CD4-positive, alpha-beta T cell (primary cell): ENCODE measurements around the gene ADCY4. TPM values are rescaled to one million over a fixed set of nuclear protein-coding genes. Genes with fewer than 3 reads are reported as not detected.

ENCODE experiments used
- ATAC-seq: fragments of 200-7000 bp; cut with Tn5 transposase; one replicate; pipeline ENCODE4 v1.10.0; 2022; ENCODE audit warnings: mild to moderate bottlenecking; ENCODE audit not compliant: poor library complexity
- CTCF ChIA-PET: fragments of 350-600 bp; sonication (Branson Sonifier 250); formaldehyde crosslinking; loops from one replicate; lab custom pipeline; 2021; ENCODE audit warnings: antibody characterized with exemption, inconsistent platforms; lab: Charles Lee
- POLR2A ChIA-PET: fragments of 350-600 bp; sonication (Branson Sonifier 250); formaldehyde crosslinking; loops from one replicate; lab custom pipeline; 2021; ENCODE audit warnings: antibody characterized with exemption, inconsistent platforms; lab: Charles Lee
- DNase-seq, 14 experiments: peaks; one replicate each; pipeline ENCODE4 v3.0.0-alpha.2; 2013 to 2020; ENCODE audit warnings: mixed read lengths in 2 of 14
- H3K27ac ChIP-seq, 2 donors: one replicate each; pipeline versions ENCODE4 v1.5.1 to v1.7.0; 2013; ENCODE audit warnings: low read length in 2 of 2, low read depth in 1 of 2, mild to moderate bottlenecking in 1 of 2
- H3K27me3 ChIP-seq, 2 experiments: 1 replicate in 1 of 2; 2 replicates in 1 of 2; pipeline versions ENCODE4 v1.6.1 to v1.7.0; 2013; ENCODE audit warnings: low read length in 2 of 2, control low read depth in 1 of 2, mild to moderate bottlenecking in 1 of 2, moderate library complexity in 1 of 2; ENCODE audit not compliant: insufficient read depth in 2 of 2, control insufficient read depth in 1 of 2
- H3K36me3 ChIP-seq: one replicate; pipeline ENCODE4 v1.6.1; 2013; ENCODE audit warnings: low read length, control low read depth; ENCODE audit not compliant: insufficient read depth
- H3K4me1 ChIP-seq: one replicate; pipeline ENCODE4 v1.6.1; 2013; ENCODE audit warnings: low read length, control low read depth; ENCODE audit not compliant: insufficient read depth
- H3K4me3 ChIP-seq: one replicate; pipeline ENCODE4 v1.5.1; 2013; ENCODE audit warnings: mild to moderate bottlenecking, low read length, moderate library complexity
- H3K9me3 ChIP-seq, 2 experiments: 1 replicate in 1 of 2; 2 replicates in 1 of 2; pipeline versions ENCODE4 v1.6.1 to v1.7.0; 2013; ENCODE audit warnings: low read length in 2 of 2, mild to moderate bottlenecking in 2 of 2, control low read depth in 1 of 2, moderate library complexity in 1 of 2; ENCODE audit not compliant: control insufficient read depth in 1 of 2, insufficient read depth in 1 of 2
- H3K27ac Mint-ChIP-seq: one replicate; pipeline ENCODE4 v1.8.0; 2020; ENCODE audit warnings: mixed read lengths
- H3K27me3 Mint-ChIP-seq: one replicate; pipeline ENCODE4 v1.8.0; 2021; ENCODE audit warnings: mixed read lengths
- H3K36me3 Mint-ChIP-seq: one replicate; pipeline ENCODE4 v1.8.0; 2021; ENCODE audit warnings: low read depth, mixed read lengths
- H3K4me1 Mint-ChIP-seq: one replicate; pipeline ENCODE4 v1.8.0; 2021; ENCODE audit warnings: low read depth, mixed read lengths
- H3K4me3 Mint-ChIP-seq: one replicate; pipeline ENCODE4 v1.8.0; 2020; ENCODE audit warnings: mild to moderate bottlenecking, mixed read lengths
- H3K9me3 Mint-ChIP-seq: one replicate; pipeline ENCODE4 v1.8.0; 2020; ENCODE audit warnings: mixed read lengths
- CTCF ChIP-seq: fragments of 200-600 bp; IDR thresholded peaks from one replicate; pipeline ENCODE4 v1.8.0; 2022; ENCODE audit warnings: antibody characterized with exemption, mild to moderate bottlenecking
- intact Hi-C, 2 experiments: fragments of 100-400 bp; cut with DNase I in 1 of 2; cut with micrococcal nuclease in 1 of 2; formaldehyde crosslinking; loops; one replicate each; pipeline versions ENCODE4 v1.15.1 to v1.9.0; 2023 to 2025; cut with DNase I, micrococcal nuclease
- total RNA-seq, 174 experiments: library from RNA in 2 of 174; stranded (reverse) in 2 of 174; gene quantifications; one replicate each; pipeline ENCODE4 v1.2.3 and lab custom pipeline; 2021 to 2026

The ADCY4 gene
- total RNA-seq, 2 experiments from 2014 or later, result 4.7 to 5.9 TPM

- peaks cover 30% of the 10 kb centered on the region for H3K4me1 Mint-ChIP-seq
- intact Hi-C loops, result no loop called here
- ATAC-seq (peak; percentile 32), DNase-seq (peak in 4 of 14 experiments; percentile 12 to 70 (median 38))
- Histone ChIP-seq H3K27me3 (peaks cover 48 to 60% of the 10 kb centered on the region in 2 experiments), H3K4me1 (peaks cover 39% of the 10 kb centered on the region), H3K4me3 (no peak overlapping the region), H3K36me3 (no peaks in the 10 kb centered on the region), H3K27ac (no peak overlapping the region), H3K9me3 (peaks cover 0 to 22% of the 10 kb centered on the region in 2 experiments)
- no peaks in the 10 kb centered on the region for H3K9me3 Mint-ChIP-seq
- no peaks in the 10 kb centered on the region for H3K36me3 Mint-ChIP-seq
- POLR2A ChIA-PET, result interaction anchor here (1.0 kb wide), 1 partner anchor 61 kb away, joined by 3 read pairs; the partner anchor contains the start of genes CBLN3 and KHNYN
- peaks cover 54% of the 10 kb centered on the region for H3K27me3 Mint-ChIP-seq
- CTCF ChIA-PET, result no interaction called here
- TF ChIP-seq CTCF, result no peak
- H3K27ac Mint-ChIP-seq, result no peak overlapping the region
- peak overlapping the region; percentile 71 for H3K4me3 Mint-ChIP-seq
Observed at GRCh38 chr14:24368562-24369252, 33.8 kb upstream of the ADCY4 start.

- H3K36me3 ChIP-seq, result no peaks in the 10 kb centered on the region
- H3K4me3 ChIP-seq, result no peak overlapping the region
- H3K27me3 Mint-ChIP-seq, result peaks cover 59% of the 10 kb centered on the region
- no peaks in the 10 kb centered on the region for H3K36me3 Mint-ChIP-seq
- ChIA-PET CTCF (no interaction called here), POLR2A (interaction anchor here (1.0 kb wide), 1 partner anchor 62 kb away, joined by 3 read pairs; the partner anchor contains the start of genes CBLN3 and KHNYN)
- peak in 1 of 14 experiments; percentile 16 for DNase-seq
- H3K27ac Mint-ChIP-seq, result no peak overlapping the region
- TF ChIP-seq CTCF, result no peak
- peaks cover 30% of the 10 kb centered on the region for H3K4me1 Mint-ChIP-seq
- peak overlapping the region; percentile 20 for H3K4me3 Mint-ChIP-seq
- peaks cover 39% of the 10 kb centered on the region for H3K4me1 ChIP-seq
- no peak for ATAC-seq
- no peaks in the 10 kb centered on the region for H3K9me3 Mint-ChIP-seq
- H3K9me3 ChIP-seq, result peaks cover 0 to 22% of the 10 kb centered on the region in 2 experiments
- intact Hi-C loops, result no loop called here
- H3K27ac ChIP-seq, result no peak overlapping the region
- H3K27me3 ChIP-seq, result peaks cover 51 to 59% of the 10 kb centered on the region in 2 experiments
Observed at GRCh38 chr14:24368212-24368561, 33.3 kb upstream of the ADCY4 start.

DNA sequence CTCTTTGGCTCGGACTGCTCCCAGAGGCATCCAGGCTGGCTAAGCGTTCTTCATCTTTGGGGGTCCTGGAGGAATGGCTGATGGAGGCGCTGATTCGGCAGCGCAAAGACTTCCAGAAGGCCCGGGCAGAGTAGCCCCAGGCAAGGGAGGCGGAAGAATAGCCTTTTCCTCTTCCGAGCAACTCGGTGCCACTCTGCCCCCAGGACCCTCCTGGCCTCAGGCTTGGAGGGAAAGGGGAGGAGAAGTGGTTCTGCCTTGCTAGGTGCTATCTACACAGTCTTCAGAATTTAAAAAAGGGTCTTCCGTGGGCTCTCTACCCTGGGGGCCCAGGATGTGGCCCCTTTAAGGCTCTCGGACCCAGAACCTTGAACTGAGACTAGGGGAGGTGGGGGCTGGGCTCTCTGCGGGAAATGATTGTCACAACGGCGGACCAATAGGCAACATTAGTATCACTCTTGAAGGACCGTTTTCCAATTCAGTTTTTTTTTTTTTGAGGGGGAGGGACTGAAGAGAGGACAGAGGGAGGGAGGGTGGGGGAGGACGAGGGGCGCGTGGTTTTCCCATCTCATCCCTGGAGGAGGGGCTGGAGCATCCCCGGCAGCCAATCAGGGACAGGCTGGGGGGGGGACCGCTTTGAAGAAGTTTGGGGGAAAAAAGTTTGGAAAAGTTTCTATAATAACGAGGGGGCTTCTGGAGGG is 32.8 kb upstream of the ADCY4 start, which contains the start of gene NFATC4:
Gene NFATC4, plus strand, starts transcription at position 671 of the 698 bp plus-strand sequence. CDS start 157 bp downstream, outside the sequence.
- DNase-seq, result peak in 1 of 14 experiments; percentile 13
- H3K4me1 ChIP-seq, result peaks cover 39% of the 10 kb centered on the region
- POLR2A ChIA-PET, result interaction anchor here (1.0 kb wide), 1 partner anchor 62 kb away, joined by 3 read pairs; the partner anchor contains the start of genes CBLN3 and KHNYN
- TF ChIP-seq CTCF, result no peak
- CTCF ChIA-PET, result no interaction called here
- ATAC-seq, result no peak
- peak within 1 kb of the TSS; percentile 76 for H3K4me3 Mint-ChIP-seq
- H3K27ac Mint-ChIP-seq, result no peak within 1 kb of the TSS
- peaks cover 30% of the 10 kb centered on the region for H3K4me1 Mint-ChIP-seq
- H3K27me3 ChIP-seq, result peaks cover 49 to 64% of the 10 kb centered on the region in 2 experiments
- H3K9me3 ChIP-seq, result peaks cover 0 to 22% of the 10 kb centered on the region in 2 experiments
- H3K36me3 Mint-ChIP-seq, result no peaks in the 10 kb centered on the region
- peaks cover 64% of the 10 kb centered on the region for H3K27me3 Mint-ChIP-seq
- H3K27ac ChIP-seq, result no peak within 1 kb of the TSS
- H3K9me3 Mint-ChIP-seq, result no peaks in the 10 kb centered on the region
- intact Hi-C loops, result loop anchor here in 1 of 2 experiments (2.0 kb wide), 1 partner anchor 65 kb away; no protein-coding TSS in a partner anchor
- H3K36me3 ChIP-seq, result no peaks in the 10 kb centered on the region
- no peak within 1 kb of the TSS for H3K4me3 ChIP-seq
